Osteoblast (primary cell): Measurements from ENCODE around the gene ACOT9. TPM values are rescaled to one million over a fixed set of nuclear protein-coding genes. Genes with fewer than 3 reads are reported as not detected.

ENCODE experiments used
- DNase-seq: peaks from one replicate; pipeline ENCODE4 v3.0.0; 2011; ENCODE audit warnings: low spot score, mixed read lengths; ENCODE audit not compliant: insufficient read length; ENCODE audit errors: missing footprints
- H2AFZ ChIP-seq: 2 replicates; pipeline ENCODE4 v1.6.0; 2011; ENCODE audit warnings: mild to moderate bottlenecking, low read length
- H3K27ac ChIP-seq: 2 replicates; pipeline ENCODE4 v1.5.1; 2011; ENCODE audit warnings: mild to moderate bottlenecking, low read depth, low read length, moderate library complexity
- H3K27me3 ChIP-seq: 2 replicates; pipeline ENCODE4 v1.6.0; 2012; ENCODE audit warnings: mild to moderate bottlenecking, control low read depth, inconsistent platforms, low read length, moderate library complexity; ENCODE audit not compliant: insufficient read depth
- H3K36me3 ChIP-seq: 2 replicates; pipeline ENCODE4 v1.5.1; 2011; ENCODE audit warnings: mild to moderate bottlenecking, low read length, control low read depth, moderate library complexity; ENCODE audit not compliant: insufficient read depth
- H3K4me1 ChIP-seq: 2 replicates; pipeline ENCODE4 v1.5.1; 2011; ENCODE audit warnings: mild to moderate bottlenecking, low read length, control low read depth, moderate library complexity; ENCODE audit not compliant: insufficient read depth
- H3K4me2 ChIP-seq: 2 replicates; pipeline ENCODE4 v1.6.0; 2011; ENCODE audit warnings: mild to moderate bottlenecking, low read length; ENCODE audit not compliant: insufficient read depth
- H3K4me3 ChIP-seq: fragments of 200-600 bp; sonication (generic); 3 replicates; pipeline ENCODE4 v1.5.1; 2012; ENCODE audit warnings: mild to moderate bottlenecking, low read length, inconsistent platforms; ENCODE audit not compliant: insufficient read depth
- H3K79me2 ChIP-seq: 2 replicates; pipeline ENCODE4 v1.6.0; 2012; ENCODE audit warnings: mild to moderate bottlenecking, low read length, control low read depth, inconsistent platforms; ENCODE audit not compliant: insufficient read depth
- H3K9me3 ChIP-seq: 2 replicates; pipeline ENCODE4 v1.5.1; 2011; ENCODE audit warnings: low read depth, low read length, control low read depth
- H4K20me1 ChIP-seq: 2 replicates; pipeline ENCODE4 v1.6.0; 2012; ENCODE audit warnings: mild to moderate bottlenecking, low read length, control low read depth; ENCODE audit not compliant: insufficient read depth
- CTCF ChIP-seq: IDR thresholded peaks from 2 replicates; pipeline ENCODE4 v1.5.1; 2011; ENCODE audit warnings: mild to moderate bottlenecking, low read depth, low read length, moderate library complexity; ENCODE audit errors: extremely low read depth
- total RNA-seq: library from RNA; depleted of rRNA; stranded (reverse); fragments of >200 nt; gene quantifications from 2 replicates; pipeline ENCODE4 v1.2.3, GENCODE V29; 2012

Gene ACOT9
- total RNA-seq, 1 donor = 53.6 TPM

GRCh38 chrX:23785580-23785979, 42.5 kb upstream of the ACOT9 start:
- no peak overlapping the region for H3K27ac ChIP-seq

DNA sequence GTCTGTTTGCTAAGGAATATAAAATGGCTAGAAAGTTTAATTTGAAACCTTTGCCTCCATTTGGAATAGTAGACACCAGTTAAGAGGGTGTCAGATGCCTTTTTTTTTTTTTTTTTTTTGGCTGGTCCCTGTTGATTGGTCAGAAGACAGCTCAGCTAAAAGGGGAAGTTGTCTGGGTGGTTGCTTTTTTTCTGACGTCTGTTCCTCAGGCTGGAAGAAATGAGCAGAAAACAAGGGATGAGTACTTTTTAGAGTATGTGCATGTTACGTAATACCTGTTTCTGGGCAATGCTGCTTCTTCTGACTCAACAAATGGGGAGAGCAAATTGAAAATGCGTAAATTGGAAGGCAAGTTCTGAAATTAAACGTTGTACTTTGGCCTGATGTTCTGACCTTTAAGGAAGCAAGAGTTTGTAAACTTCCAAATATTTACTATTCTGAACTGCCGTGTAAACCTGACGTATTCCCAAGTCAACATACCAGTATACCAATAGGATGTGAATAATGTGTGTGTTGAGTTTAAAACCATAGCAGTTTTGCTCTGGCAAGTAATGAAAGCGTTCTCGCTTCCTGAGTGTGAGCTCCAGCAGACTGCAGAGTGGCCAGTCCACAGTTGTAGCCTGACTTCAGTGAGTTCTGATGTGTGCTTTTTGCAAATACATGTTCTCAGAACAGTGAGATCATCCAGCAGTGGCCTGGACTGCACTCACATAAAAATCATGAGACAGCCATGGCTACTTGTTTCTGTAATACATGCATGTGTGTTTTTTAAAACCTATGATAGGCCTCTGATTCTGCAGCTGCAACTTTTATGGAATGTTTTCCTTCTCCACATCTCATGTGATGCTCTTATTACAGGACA, 41.6 kb upstream of the ACOT9 start:
- Histone ChIP-seq H3K9me3 (no peaks in the 10 kb centered on the region), H3K27me3 (no peaks in the 10 kb centered on the region), H3K4me2 (peak overlapping the region; percentile 77), H2AFZ (no peak overlapping the region), H3K4me3 (peak overlapping the region; percentile 75), H3K4me1 (peaks cover 3% of the 10 kb centered on the region), H3K27ac (peak overlapping the region; percentile 87), H3K79me2 (peaks cover 8% of the 10 kb centered on the region), H3K36me3 (peaks cover 13% of the 10 kb centered on the region), H4K20me1 (no peaks in the 10 kb centered on the region)
- DNase-seq = peak; percentile 57
- TF ChIP-seq CTCF = no peak

More at GRCh38 chrX:23785580-23785979, 42.5 kb upstream of the ACOT9 start:
- Histone ChIP-seq H3K9me3 (no peaks in the 10 kb centered on the region), H3K4me2 (no peak overlapping the region), H3K4me1 (peaks cover 3% of the 10 kb centered on the region), H3K27me3 (no peaks in the 10 kb centered on the region), H3K4me3 (no peak overlapping the region), H4K20me1 (no peaks in the 10 kb centered on the region), H3K79me2 (peaks cover 8% of the 10 kb centered on the region), H3K36me3 (peaks cover 13% of the 10 kb centered on the region), H2AFZ (no peak overlapping the region)
- no peak for DNase-seq
- TF ChIP-seq CTCF = no peak

GRCh38 chrX:23783589-23784469, 40.8 kb upstream of the ACOT9 start:
- Histone ChIP-seq H3K4me2 (peak overlapping the region; percentile 77), H4K20me1 (no peaks in the 10 kb centered on the region), H2AFZ (no peak overlapping the region), H3K36me3 (peaks cover 13% of the 10 kb centered on the region), H3K27ac (peak overlapping the region; percentile 87), H3K27me3 (no peaks in the 10 kb centered on the region), H3K9me3 (no peaks in the 10 kb centered on the region), H3K79me2 (peaks cover 8% of the 10 kb centered on the region), H3K4me1 (peaks cover 3% of the 10 kb centered on the region), H3K4me3 (peak overlapping the region; percentile 75)
- DNase-seq = no peak
- no peak for TF ChIP-seq CTCF
